Keratinocyte (primary cell): Measurements from ENCODE around the gene PCDH9.

Source experiments
- CTCF ChIP-seq, 3 experiments: IDR thresholded peaks in 1 of 3; conservative IDR thresholded peaks in 1 of 3; optimal IDR thresholded peaks in 1 of 3; 2 replicates in 2 of 3; 3 replicates in 1 of 3; pipeline versions ENCODE3 to v1.5.1; 2011; ENCODE audit warnings: low read length in 3 of 3, mild to moderate bottlenecking in 3 of 3, moderate library complexity in 2 of 3, control low read depth in 1 of 3, inconsistent platforms in 1 of 3; ENCODE audit not compliant: insufficient read depth in 2 of 3; ENCODE audit errors: extremely low read depth in 1 of 3
- EZH2 ChIP-seq: IDR thresholded peaks from one replicate; pipeline ENCODE4 v1.6.1; 2012; ENCODE audit warnings: inconsistent platforms, mild to moderate bottlenecking, low read length, moderate library complexity

GRCh38 chr13:66663206-66663605 is 566.9 kb downstream of the PCDH9 start:
- TF ChIP-seq CTCF (optimal IDR thresholded peaks at IDR 0.05 in 1 of 3, IDR thresholded peaks at IDR 0.05 in 1 of 3, conservative IDR thresholded peaks at IDR 0.05 in 1 of 3; ENCODE audit: extremely low read depth in 1 of 3, insufficient read depth in 2 of 3, low read length in 3 of 3) (no peak), EZH2 (no peak)
